Body of pancreas (tissue), 4 donors: Measurements from ENCODE around the gene IQCN. TPM values are rescaled to one million over a fixed set of nuclear protein-coding genes. Genes with fewer than 3 reads are reported as not detected.

Experiments used
- ATAC-seq: fragments of 150-250 bp; one replicate; pipeline ENCODE4 v1.9.1; 2016
- DNase-seq, 4 donors: peaks; one replicate each; pipeline ENCODE4 v3.0.0-alpha.2; 2019
- H3K27ac ChIP-seq, 4 donors: fragments of 200-600 bp; sonication (generic); 1 replicate in 3 of 4; 2 replicates in 1 of 4; pipeline versions ENCODE4 v1.5.1 to v1.6.1; 2016 to 2019; ENCODE audit warnings: mild to moderate bottlenecking in 1 of 4, mixed read lengths in 1 of 4, moderate library complexity in 1 of 4
- H3K27me3 ChIP-seq, 2 donors: fragments of 200-600 bp; sonication (generic); one replicate each; pipeline ENCODE4 v1.6.0; 2016; ENCODE audit warnings: mild to moderate bottlenecking in 1 of 2
- H3K36me3 ChIP-seq, 2 donors: fragments of 200-600 bp; sonication (generic); replicated peaks in 1 of 2; 2 replicates each; pipeline ENCODE4 v1.5.1; 2016; ENCODE audit warnings: low read depth in 2 of 2; ENCODE audit not compliant: insufficient read depth in 1 of 2
- H3K4me1 ChIP-seq: fragments of 200-600 bp; sonication (generic); one replicate; pipeline ENCODE4 v1.6.0; 2016
- H3K4me3 ChIP-seq, 2 donors: fragments of 200-600 bp; sonication (generic); 1 replicate in 1 of 2; 2 replicates in 1 of 2; pipeline ENCODE4 v1.5.1; 2016 to 2019
- H3K9me3 ChIP-seq, 3 donors: fragments of 200-600 bp; sonication (generic); 1 replicate in 2 of 3; 2 replicates in 1 of 3; pipeline ENCODE4 v1.5.1; 2016
- POLR2A ChIP-seq, 3 donors: fragments of 450-650 bp; IDR thresholded peaks; one replicate each; pipeline ENCODE4 v1.6.1; 2016; ENCODE audit warnings: antibody characterized with exemption in 3 of 3, mild to moderate bottlenecking in 2 of 3
- WGBS, 2 donors: methylation state at CpG; one replicate each; pipeline ENCODE4 v1.1.5; 2017; 5-methylcytosine and 5-hydroxymethylcytosine counted together
- intact Hi-C: fragments of 100-400 bp; cut with DNase I; formaldehyde crosslinking; loops from one replicate; pipeline ENCODE4 v1.15.1; 2023
- total RNA-seq, 2 donors: library from RNA; depleted of rRNA; stranded (reverse); fragments of >200 nt; gene quantifications; one replicate each; pipeline ENCODE4 v1.1.0, GENCODE V29; 2016
- TF ChIP-seq, protein P1 (sequence below), 7 experiments: fragments of 450-650 bp in 4 of 7; fragments of 200-600 bp in 3 of 7; sonication (generic) in 3 of 7; IDR thresholded peaks; one replicate each; pipeline ENCODE4 v1.5.1; 2016 to 2019; ENCODE audit warnings: antibody characterized with exemption in 7 of 7

IQCN gene
- total RNA-seq, 2 donors from 2014 or later, result 5.6 to 7.0 TPM

DNA sequence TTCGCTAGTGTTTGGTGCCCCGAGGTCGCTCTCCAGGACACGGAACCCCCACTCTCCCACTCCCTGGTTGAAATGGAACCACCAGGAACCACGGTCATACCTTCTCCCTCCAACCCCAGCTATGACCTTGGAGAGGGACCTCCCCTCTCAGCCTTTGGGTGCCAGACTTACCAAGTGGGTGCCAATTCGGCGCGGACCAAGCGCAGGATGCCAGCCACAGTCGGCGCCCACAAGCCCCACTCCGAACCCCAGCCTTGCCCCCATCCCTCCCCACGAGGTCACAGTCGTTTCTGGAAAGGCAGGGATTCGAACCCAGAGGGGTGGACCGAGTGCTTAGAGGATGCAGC lies 48.9 kb downstream of the IQCN start:
- ATAC-seq (no peak), DNase-seq (no peak)
- no peak overlapping the region for H3K4me3 ChIP-seq
- H3K27me3 ChIP-seq, result peaks cover 0 to 13% of the 10 kb centered on the region in 2 donors
- intact Hi-C loops, result no loop called here
- 16% methylated on average over 16 of the region's 16 CpGs; no CpG with 5 or more reads in 1 of the 2 donors for WGBS, 2 donors
- peaks cover 26% of the 10 kb centered on the region for H3K4me1 ChIP-seq
- no peak overlapping the region for H3K27ac ChIP-seq
- H3K36me3 ChIP-seq, result no peaks in the 10 kb centered on the region
- no peaks in the 10 kb centered on the region for H3K9me3 ChIP-seq
- TF ChIP-seq, protein P1, sequence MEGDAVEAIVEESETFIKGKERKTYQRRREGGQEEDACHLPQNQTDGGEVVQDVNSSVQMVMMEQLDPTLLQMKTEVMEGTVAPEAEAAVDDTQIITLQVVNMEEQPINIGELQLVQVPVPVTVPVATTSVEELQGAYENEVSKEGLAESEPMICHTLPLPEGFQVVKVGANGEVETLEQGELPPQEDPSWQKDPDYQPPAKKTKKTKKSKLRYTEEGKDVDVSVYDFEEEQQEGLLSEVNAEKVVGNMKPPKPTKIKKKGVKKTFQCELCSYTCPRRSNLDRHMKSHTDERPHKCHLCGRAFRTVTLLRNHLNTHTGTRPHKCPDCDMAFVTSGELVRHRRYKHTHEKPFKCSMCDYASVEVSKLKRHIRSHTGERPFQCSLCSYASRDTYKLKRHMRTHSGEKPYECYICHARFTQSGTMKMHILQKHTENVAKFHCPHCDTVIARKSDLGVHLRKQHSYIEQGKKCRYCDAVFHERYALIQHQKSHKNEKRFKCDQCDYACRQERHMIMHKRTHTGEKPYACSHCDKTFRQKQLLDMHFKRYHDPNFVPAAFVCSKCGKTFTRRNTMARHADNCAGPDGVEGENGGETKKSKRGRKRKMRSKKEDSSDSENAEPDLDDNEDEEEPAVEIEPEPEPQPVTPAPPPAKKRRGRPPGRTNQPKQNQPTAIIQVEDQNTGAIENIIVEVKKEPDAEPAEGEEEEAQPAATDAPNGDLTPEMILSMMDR (IDR thresholded peaks at IDR 0.05), result no peak
- no peak for TF ChIP-seq POLR2A (IDR thresholded peaks at IDR 0.05)

DNA sequence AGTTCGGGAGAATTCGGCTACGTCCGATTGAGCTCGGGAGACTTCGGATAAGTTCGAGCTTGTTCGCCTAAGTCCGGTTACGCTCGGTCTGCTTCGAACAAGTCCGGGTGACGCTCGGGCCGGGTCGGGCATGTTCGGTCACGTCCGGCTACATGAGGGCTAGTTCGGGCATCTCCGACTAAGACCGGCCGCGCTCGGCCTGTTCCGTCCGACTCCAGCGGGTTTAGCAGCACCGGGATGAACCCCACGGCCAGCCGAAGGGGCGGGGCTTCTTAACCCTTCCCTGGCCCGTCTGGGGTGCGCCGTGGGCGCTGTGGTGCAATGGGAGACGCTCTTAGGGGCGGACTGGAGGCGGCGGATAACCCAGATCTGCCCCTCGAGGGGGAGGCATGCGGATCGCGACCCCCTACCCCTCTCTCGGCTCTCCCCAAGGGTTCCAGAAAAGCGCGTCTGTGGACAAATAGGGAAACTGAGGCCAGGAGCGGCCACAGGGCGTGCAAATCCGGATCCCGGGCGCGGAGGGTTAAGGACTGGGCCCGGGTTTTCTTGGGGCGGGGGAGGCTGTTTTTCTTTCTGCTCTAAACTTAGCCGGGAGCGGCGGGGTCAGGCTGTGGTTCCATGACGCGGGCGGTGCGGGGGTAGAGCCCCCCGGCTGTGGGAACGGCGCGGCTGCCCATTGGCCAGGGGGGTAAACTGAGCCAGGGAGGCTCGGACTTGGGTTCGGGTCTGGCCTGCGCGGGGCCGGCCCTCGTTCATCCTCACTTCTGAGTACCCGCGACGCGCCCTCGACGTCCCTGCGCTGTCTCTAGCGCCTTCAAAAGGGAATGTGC lies 49.5 kb downstream of the IQCN start:
- 0 to 3% methylated on average over 20 to 67 of the region's 81 CpGs for WGBS, 2 donors

DNA sequence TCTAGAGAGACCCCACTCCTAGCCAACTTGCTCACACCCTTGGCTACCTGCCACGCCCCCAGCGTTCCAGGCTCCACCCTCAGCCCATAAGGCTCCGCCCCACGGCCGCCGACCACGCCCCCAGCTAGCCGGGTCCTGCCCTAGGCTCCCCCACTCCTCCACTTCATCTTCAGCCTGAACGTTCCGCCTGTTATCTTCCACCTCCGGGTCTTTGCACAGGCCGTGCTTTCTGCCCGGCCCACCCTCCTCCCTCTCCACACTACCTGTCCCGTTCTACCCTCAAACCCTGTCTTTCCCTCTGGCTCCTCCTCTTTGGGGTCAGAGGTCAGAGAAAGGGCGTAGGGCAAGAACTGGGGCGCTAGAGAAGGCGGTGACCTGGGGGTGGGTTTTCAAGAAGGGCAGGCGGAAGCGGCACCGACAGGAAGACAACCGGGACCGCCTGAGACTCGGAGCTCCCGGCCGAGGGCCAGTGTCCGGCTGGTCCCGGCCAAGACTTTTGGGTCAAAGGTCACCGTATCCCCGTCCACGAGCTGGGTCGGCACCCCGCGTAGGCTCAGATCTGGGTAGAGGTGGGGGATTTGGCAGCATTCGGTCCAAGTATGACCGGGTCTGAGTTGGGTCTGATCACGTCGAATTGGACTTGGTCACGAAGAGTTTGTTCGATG lies 50.3 kb downstream of the IQCN start:
- peaks cover 26% of the 10 kb centered on the region for H3K4me1 ChIP-seq
- TF ChIP-seq POLR2A (IDR thresholded peaks at IDR 0.05), result no peak
- TF ChIP-seq, protein P1 (IDR thresholded peaks at IDR 0.05), result no peak
- WGBS, 2 donors, result 7 to 15% methylated on average over 20 to 39 of the region's 39 CpGs
- peaks cover 0 to 13% of the 10 kb centered on the region in 2 donors for H3K27me3 ChIP-seq
- H3K36me3 ChIP-seq, result no peaks in the 10 kb centered on the region
- H3K9me3 ChIP-seq, result no peaks in the 10 kb centered on the region
- no peak overlapping the region for H3K4me3 ChIP-seq
- no peak overlapping the region for H3K27ac ChIP-seq
- ATAC-seq (no peak), DNase-seq (peak in 3 of 4 donors; percentile 19 to 31 (median 30))
- intact Hi-C loops, result no loop called here

More for the DNA sequence above, 49.5 kb downstream of the IQCN start:
- Histone ChIP-seq H3K27ac (no peak overlapping the region), H3K27me3 (peaks cover 0 to 13% of the 10 kb centered on the region in 2 donors), H3K4me1 (peaks cover 26% of the 10 kb centered on the region), H3K9me3 (no peaks in the 10 kb centered on the region), H3K4me3 (no peak overlapping the region), H3K36me3 (no peaks in the 10 kb centered on the region)
- intact Hi-C loops, result no loop called here
- ATAC-seq (peak; percentile 99), DNase-seq (peak; percentile 98 to 99 (median 98))
- TF ChIP-seq, protein P1 (IDR thresholded peaks at IDR 0.05), result no peak
- no peak for TF ChIP-seq POLR2A (IDR thresholded peaks at IDR 0.05)

DNA sequence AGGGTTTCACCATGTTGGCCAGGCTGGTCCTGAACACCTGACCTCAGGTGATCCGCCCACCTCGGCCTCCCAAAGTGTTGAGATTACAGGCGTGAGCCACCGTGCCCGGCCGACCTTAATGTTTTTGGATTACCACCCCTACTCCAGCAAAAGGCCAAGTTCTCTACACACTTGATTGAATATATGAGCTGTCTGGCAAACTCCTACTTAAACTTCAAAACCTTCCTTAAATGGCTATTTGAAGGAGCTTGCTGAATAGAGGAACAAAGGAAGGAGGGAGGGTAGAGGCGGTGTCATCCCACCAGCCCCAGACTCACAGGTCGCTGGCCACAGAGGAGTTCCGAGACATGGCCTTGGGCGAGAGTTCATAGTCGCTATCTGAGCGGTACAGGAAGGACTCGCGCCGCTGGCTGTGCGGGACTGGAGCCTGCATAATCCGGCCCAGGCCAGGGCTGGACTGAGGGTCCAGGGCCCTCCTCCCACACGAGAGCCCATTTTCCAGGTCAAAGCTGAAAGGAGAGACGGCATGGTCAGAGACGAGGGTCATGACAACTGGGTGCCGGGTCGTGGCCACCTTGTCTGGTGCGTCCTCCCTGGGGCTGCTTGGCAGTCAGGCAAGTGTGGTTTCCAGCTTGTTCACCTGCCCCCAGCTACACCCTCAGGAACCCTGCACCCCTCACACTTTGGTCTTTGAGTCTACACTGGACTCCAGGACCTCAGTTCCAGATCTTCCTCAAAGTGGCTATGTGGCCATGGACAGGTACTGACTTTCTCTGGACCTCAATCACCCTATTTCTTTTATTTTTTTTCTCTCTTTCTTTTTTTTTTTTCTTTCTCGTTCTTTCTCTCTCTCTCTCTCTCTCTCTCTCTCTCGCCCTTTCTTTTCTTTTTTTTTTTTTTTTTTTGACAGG lies 52.2 kb downstream of the IQCN start:
- no peak for DNase-seq
- Histone ChIP-seq H3K27ac (no peak overlapping the region), H3K4me3 (no peak overlapping the region), H3K27me3 (peaks cover 0 to 13% of the 10 kb centered on the region in 2 donors), H3K4me1 (peaks cover 26% of the 10 kb centered on the region), H3K9me3 (no peaks in the 10 kb centered on the region), H3K36me3 (no peaks in the 10 kb centered on the region)
- no peak for ATAC-seq
- TF ChIP-seq, protein P1 (IDR thresholded peaks at IDR 0.05), result no peak
- no peak for TF ChIP-seq POLR2A (IDR thresholded peaks at IDR 0.05)
- intact Hi-C loops, result no loop called here
- 77 to 81% methylated on average over 23 to 25 of the region's 25 CpGs for WGBS, 2 donors
